ENCODE results near the gene GTPBP8. TPM values are rescaled to one million over a fixed set of nuclear protein-coding genes. Genes with fewer than 3 reads are reported as not detected.

Gene GTPBP8
- total RNA-seq, 1 donor from 2014 or later, result 32.9 TPM

GRCh38 chr3:113018536-113019181 lies 27.9 kb downstream of the GTPBP8 start:
- Histone ChIP-seq H2AFZ (replicated peaks) (peak overlapping the region; percentile 92), H3K4me2 (peak overlapping the region; percentile 93), H3K4me1 (peaks cover 9% of the 10 kb centered on the region), H3K27me3 (no peaks in the 10 kb centered on the region), H3K4me3 (peak overlapping the region; percentile 89), H3F3A (ENCODE audit: low read depth) (peaks cover 15% of the 10 kb centered on the region), H3K27ac (peak overlapping the region; percentile 87), H3K9me3 (ENCODE audit: low read depth) (no peaks in the 10 kb centered on the region), H3K79me2 (ENCODE audit: low read depth) (peaks cover 58% of the 10 kb centered on the region), H4K20me1 (ENCODE audit: low read depth) (peaks cover 15% of the 10 kb centered on the region), H3K9ac (peak overlapping the region; percentile 81), H3K36me3 (peaks cover 13% of the 10 kb centered on the region)
- Mint-ChIP-seq H3K4me1 (peaks cover 25% of the 10 kb centered on the region), H3K27ac (peak overlapping the region; percentile 86), H3K4me3 (peak overlapping the region; percentile 96), H3K27me3 (ENCODE audit: insufficient read depth, low read depth) (no peaks in the 10 kb centered on the region), H3K36me3 (peaks cover 14% of the 10 kb centered on the region), H3K9me3 (peaks cover 2% of the 10 kb centered on the region)
- DNase-seq (ENCODE audit: low spot score), result peak; percentile 19
- TF ChIP-seq, protein P1, sequence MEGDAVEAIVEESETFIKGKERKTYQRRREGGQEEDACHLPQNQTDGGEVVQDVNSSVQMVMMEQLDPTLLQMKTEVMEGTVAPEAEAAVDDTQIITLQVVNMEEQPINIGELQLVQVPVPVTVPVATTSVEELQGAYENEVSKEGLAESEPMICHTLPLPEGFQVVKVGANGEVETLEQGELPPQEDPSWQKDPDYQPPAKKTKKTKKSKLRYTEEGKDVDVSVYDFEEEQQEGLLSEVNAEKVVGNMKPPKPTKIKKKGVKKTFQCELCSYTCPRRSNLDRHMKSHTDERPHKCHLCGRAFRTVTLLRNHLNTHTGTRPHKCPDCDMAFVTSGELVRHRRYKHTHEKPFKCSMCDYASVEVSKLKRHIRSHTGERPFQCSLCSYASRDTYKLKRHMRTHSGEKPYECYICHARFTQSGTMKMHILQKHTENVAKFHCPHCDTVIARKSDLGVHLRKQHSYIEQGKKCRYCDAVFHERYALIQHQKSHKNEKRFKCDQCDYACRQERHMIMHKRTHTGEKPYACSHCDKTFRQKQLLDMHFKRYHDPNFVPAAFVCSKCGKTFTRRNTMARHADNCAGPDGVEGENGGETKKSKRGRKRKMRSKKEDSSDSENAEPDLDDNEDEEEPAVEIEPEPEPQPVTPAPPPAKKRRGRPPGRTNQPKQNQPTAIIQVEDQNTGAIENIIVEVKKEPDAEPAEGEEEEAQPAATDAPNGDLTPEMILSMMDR (IDR thresholded peaks at IDR 0.05), result no peak
- TF ChIP-seq EZH2 (IDR thresholded peaks at IDR 0.05) (no peak), EZH2phosphoT487 (IDR thresholded peaks at IDR 0.05) (no peak)

DNA sequence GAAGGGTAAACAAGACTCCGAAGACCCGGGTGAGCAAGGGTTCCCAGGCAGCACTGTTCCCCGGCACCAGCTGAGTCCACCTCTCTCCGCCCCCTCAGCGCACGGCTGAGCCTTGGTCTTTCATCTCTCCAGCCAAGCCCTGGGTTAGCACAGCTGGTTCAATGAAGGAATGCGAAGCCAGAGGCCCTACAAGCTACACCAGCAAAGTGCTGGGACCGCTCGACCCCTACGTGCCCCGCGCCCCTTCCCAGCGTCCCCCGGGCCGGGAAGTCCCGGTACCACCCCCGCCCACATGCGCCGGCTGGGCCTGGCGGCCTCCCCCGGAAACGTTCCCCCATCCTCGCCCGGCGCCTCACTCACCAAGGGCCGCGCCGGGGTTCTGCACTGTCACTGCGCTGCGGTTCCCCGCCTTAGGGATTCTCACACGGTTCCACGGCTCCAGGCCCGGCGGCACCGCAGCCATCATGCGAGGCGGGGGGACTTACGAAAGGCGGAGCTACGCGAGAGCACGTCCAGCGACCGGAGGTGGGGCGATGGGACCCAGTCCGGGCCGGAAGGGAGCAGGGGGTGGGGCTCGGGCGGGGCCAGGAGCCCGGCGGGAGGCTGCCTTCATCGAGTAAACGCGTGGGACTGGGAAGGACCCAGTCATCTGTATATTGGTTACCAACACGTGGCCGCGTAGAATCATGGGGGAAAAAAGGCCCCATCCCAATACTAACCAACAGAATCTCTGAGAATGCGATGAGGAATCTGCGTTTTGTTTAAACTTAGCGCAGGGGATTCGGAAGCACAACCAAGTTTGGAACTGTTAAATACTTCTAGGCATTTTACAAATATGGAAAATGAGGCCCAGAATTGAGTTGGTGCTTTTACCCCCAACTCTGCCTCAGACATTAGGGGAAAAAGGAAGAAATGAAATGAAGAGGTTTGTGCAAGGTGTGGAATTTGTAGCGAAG lies 28.7 kb downstream of the GTPBP8 start:
- H3K4me3 Mint-ChIP-seq, result peak overlapping the region; percentile 96
- Histone ChIP-seq H3F3A (ENCODE audit: low read depth) (peaks cover 15% of the 10 kb centered on the region), H3K9me3 (ENCODE audit: low read depth) (no peaks in the 10 kb centered on the region), H3K27ac (peak overlapping the region; percentile 87), H3K4me1 (peaks cover 9% of the 10 kb centered on the region), H3K79me2 (ENCODE audit: low read depth) (peaks cover 50% of the 10 kb centered on the region), H3K4me2 (peak overlapping the region; percentile 93), H3K9ac (peak overlapping the region; percentile 81), H2AFZ (replicated peaks) (peak overlapping the region; percentile 92), H4K20me1 (ENCODE audit: low read depth) (peaks cover 13% of the 10 kb centered on the region), H3K36me3 (peaks cover 7% of the 10 kb centered on the region), H3K4me3 (peak overlapping the region; percentile 89), H3K27me3 (no peaks in the 10 kb centered on the region)
- DNase-seq (ENCODE audit: low spot score), result peak; percentile 93
- peaks cover 10% of the 10 kb centered on the region for H3K36me3 Mint-ChIP-seq
- TF ChIP-seq, protein P1 (IDR thresholded peaks at IDR 0.05), result no peak
- no peak for TF ChIP-seq EZH2phosphoT487 (IDR thresholded peaks at IDR 0.05)
- TF ChIP-seq EZH2 (IDR thresholded peaks at IDR 0.05), result peak; percentile 35
- H3K4me1 Mint-ChIP-seq, result peaks cover 25% of the 10 kb centered on the region
- no peaks in the 10 kb centered on the region for H3K27me3 Mint-ChIP-seq (ENCODE audit: insufficient read depth, low read depth)
- H3K9me3 Mint-ChIP-seq, result peaks cover 2% of the 10 kb centered on the region
- peak overlapping the region; percentile 86 for H3K27ac Mint-ChIP-seq

GRCh38 chr3:113021471-113021870 lies 30.7 kb downstream of the GTPBP8 start:
- H3K27ac ChIP-seq, result no peak overlapping the region
- peaks cover 30% of the 10 kb centered on the region for H3K79me2 ChIP-seq (ENCODE audit: low read depth)
- H3K9me3 Mint-ChIP-seq, result peaks cover 2% of the 10 kb centered on the region
- H3K9ac ChIP-seq, result no peak overlapping the region
- peaks cover 9% of the 10 kb centered on the region for H3K4me1 ChIP-seq
- H3F3A ChIP-seq (ENCODE audit: low read depth), result peaks cover 15% of the 10 kb centered on the region
- no peak for DNase-seq (ENCODE audit: low spot score)
- no peaks in the 10 kb centered on the region for H3K36me3 ChIP-seq
- peaks cover 13% of the 10 kb centered on the region for H4K20me1 ChIP-seq (ENCODE audit: low read depth)
- no peak overlapping the region for H3K27ac Mint-ChIP-seq
- no peak overlapping the region for H3K4me3 ChIP-seq
- H3K36me3 Mint-ChIP-seq, result peaks cover 2% of the 10 kb centered on the region
- no peak overlapping the region for H2AFZ ChIP-seq (replicated peaks)
- peaks cover 25% of the 10 kb centered on the region for H3K4me1 Mint-ChIP-seq
- H3K4me3 Mint-ChIP-seq, result no peak overlapping the region
- H3K27me3 Mint-ChIP-seq (ENCODE audit: insufficient read depth, low read depth), result no peaks in the 10 kb centered on the region
- H3K27me3 ChIP-seq, result no peaks in the 10 kb centered on the region
- no peak for TF ChIP-seq EZH2 (IDR thresholded peaks at IDR 0.05)
- H3K9me3 ChIP-seq (ENCODE audit: low read depth), result no peaks in the 10 kb centered on the region
- H3K4me2 ChIP-seq, result no peak overlapping the region
